ENCODE results near the gene EPHX1.

EPHX1 gene

DNA sequence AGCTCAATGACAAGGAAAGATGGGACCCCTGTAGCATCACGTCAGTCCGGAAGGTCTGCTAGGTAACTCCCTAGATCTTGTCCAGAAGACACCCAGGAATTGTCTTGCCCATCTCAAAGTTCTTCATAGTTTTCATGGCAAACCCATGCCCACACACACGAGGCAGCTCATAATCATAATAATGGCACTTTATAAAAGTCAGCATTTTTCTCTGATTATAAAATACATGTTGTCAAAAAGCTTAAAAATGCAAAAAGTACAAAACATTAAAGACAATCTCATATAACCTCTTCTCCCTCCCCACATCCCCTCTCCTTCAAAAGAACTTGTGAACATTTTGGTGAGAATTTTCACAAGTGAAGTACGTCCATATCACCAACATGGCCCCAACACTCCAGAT, 30.8 kb downstream of the EPHX1 start:
- no peak overlapping the region for H3K4me3 ChIP-seq (ENCODE audit: low read length)
- no peaks in the 10 kb centered on the region for H4K20me1 ChIP-seq (ENCODE audit: control insufficient read depth, insufficient read depth, low read depth, low read length)
- H3K27ac ChIP-seq (ENCODE audit: low read depth, low read length), result no peak overlapping the region
- no peak overlapping the region for H3K4me2 ChIP-seq (ENCODE audit: low read length)
- no peaks in the 10 kb centered on the region for H3K36me3 ChIP-seq (ENCODE audit: control insufficient read depth, low read length)
- no peaks in the 10 kb centered on the region for H3K9me3 ChIP-seq (ENCODE audit: control insufficient read depth, insufficient read depth, low read length)
- H3K9me2 ChIP-seq (replicated peaks; ENCODE audit: control insufficient read depth, low read length), result no peaks in the 10 kb centered on the region
- TF ChIP-seq EZH2phosphoT487 (IDR thresholded peaks at IDR 0.05; ENCODE audit: borderline replicate concordance, low read length) (no peak), CTCF (IDR thresholded peaks at IDR 0.05; ENCODE audit: low read depth, low read length, poor library complexity, severe bottlenecking) (no peak)
- no peaks in the 10 kb centered on the region for H3K79me2 ChIP-seq (ENCODE audit: control insufficient read depth, low read length)
- H3K27me3 ChIP-seq (ENCODE audit: control insufficient read depth, low read length), result no peaks in the 10 kb centered on the region
- no peaks in the 10 kb centered on the region for H3K4me1 ChIP-seq (ENCODE audit: control insufficient read depth, low read length)
- no peaks in the 10 kb centered on the region for H3F3A ChIP-seq (ENCODE audit: control insufficient read depth, insufficient read depth)

GRCh38 chr1:225842074-225842473, 32.1 kb downstream of the EPHX1 start:
- Histone ChIP-seq H4K20me1 (ENCODE audit: control insufficient read depth, insufficient read depth, low read depth, low read length) (no peaks in the 10 kb centered on the region), H3K4me3 (ENCODE audit: low read length) (no peak overlapping the region), H3K27ac (ENCODE audit: low read depth, low read length) (no peak overlapping the region), H3F3A (ENCODE audit: control insufficient read depth, insufficient read depth) (no peaks in the 10 kb centered on the region), H3K9me2 (replicated peaks; ENCODE audit: control insufficient read depth, low read length) (no peaks in the 10 kb centered on the region), H3K79me2 (ENCODE audit: control insufficient read depth, low read length) (no peaks in the 10 kb centered on the region), H3K27me3 (ENCODE audit: control insufficient read depth, low read length) (no peaks in the 10 kb centered on the region), H3K36me3 (ENCODE audit: control insufficient read depth, low read length) (no peaks in the 10 kb centered on the region), H3K4me1 (ENCODE audit: control insufficient read depth, low read length) (no peaks in the 10 kb centered on the region), H3K9me3 (ENCODE audit: control insufficient read depth, insufficient read depth, low read length) (no peaks in the 10 kb centered on the region), H3K4me2 (ENCODE audit: low read length) (no peak overlapping the region)
- no peak for TF ChIP-seq EZH2phosphoT487 (IDR thresholded peaks at IDR 0.05; ENCODE audit: borderline replicate concordance, low read length)
- TF ChIP-seq CTCF (IDR thresholded peaks at IDR 0.05; ENCODE audit: low read depth, low read length, poor library complexity, severe bottlenecking), result no peak

- Histone ChIP-seq H3K27ac (ENCODE audit: low read depth, low read length) (no peak overlapping the region), H3K4me3 (ENCODE audit: low read length) (no peak overlapping the region), H3K9me3 (ENCODE audit: control insufficient read depth, insufficient read depth, low read length) (no peaks in the 10 kb centered on the region), H3F3A (ENCODE audit: control insufficient read depth, insufficient read depth) (no peaks in the 10 kb centered on the region), H3K4me1 (ENCODE audit: control insufficient read depth, low read length) (peaks cover 6% of the 10 kb centered on the region), H3K79me2 (ENCODE audit: control insufficient read depth, low read length) (no peaks in the 10 kb centered on the region), H3K9me2 (replicated peaks; ENCODE audit: control insufficient read depth, low read length) (no peaks in the 10 kb centered on the region), H3K27me3 (ENCODE audit: control insufficient read depth, low read length) (no peaks in the 10 kb centered on the region), H4K20me1 (ENCODE audit: control insufficient read depth, insufficient read depth, low read depth, low read length) (no peaks in the 10 kb centered on the region), H3K36me3 (ENCODE audit: control insufficient read depth, low read length) (no peaks in the 10 kb centered on the region), H3K4me2 (ENCODE audit: low read length) (no peak overlapping the region)
- no peak for TF ChIP-seq EZH2phosphoT487 (IDR thresholded peaks at IDR 0.05; ENCODE audit: borderline replicate concordance, low read length)
- TF ChIP-seq CTCF (IDR thresholded peaks at IDR 0.05; ENCODE audit: low read depth, low read length, poor library complexity, severe bottlenecking), result no peak
Measured at GRCh38 chr1:225842788-225843425, 33.0 kb downstream of the EPHX1 start.

All from DOHH2 (cell line).